HL-60 (cell line): ENCODE results near the gene TUBB2B.

Source experiments
- POLR2AphosphoS5 ChIP-seq: IDR thresholded peaks from 2 replicates; pipeline ENCODE4 v1.6.1; 2012; ENCODE audit warnings: low read depth
- TF ChIP-seq, protein P1 (sequence below): IDR thresholded peaks from one replicate; pipeline ENCODE4 v1.5.1; 2011; ENCODE audit warnings: low read length, control low read depth, inconsistent platforms; ENCODE audit not compliant: insufficient read depth

DNA sequence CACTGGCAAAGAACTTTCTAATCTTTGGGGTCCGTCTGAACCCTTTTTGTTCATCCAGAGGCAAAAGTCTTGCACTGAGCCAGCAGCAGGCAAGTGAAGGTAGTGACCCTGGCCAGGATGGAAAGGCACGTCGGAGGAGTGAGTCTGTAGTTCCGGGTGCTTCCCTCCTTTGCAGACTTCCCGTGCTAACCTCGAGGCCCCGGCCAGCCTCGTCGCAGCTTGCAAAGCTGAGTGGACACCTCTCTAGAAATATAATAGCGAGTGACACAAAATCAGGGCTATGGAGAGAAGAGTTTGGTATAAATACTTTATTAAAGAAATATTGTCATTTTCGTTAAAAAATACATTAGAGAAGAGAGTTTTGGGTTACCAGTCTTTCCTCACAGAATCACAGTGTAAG, 41.2 kb upstream of the TUBB2B start:
- TF ChIP-seq, protein P1, sequence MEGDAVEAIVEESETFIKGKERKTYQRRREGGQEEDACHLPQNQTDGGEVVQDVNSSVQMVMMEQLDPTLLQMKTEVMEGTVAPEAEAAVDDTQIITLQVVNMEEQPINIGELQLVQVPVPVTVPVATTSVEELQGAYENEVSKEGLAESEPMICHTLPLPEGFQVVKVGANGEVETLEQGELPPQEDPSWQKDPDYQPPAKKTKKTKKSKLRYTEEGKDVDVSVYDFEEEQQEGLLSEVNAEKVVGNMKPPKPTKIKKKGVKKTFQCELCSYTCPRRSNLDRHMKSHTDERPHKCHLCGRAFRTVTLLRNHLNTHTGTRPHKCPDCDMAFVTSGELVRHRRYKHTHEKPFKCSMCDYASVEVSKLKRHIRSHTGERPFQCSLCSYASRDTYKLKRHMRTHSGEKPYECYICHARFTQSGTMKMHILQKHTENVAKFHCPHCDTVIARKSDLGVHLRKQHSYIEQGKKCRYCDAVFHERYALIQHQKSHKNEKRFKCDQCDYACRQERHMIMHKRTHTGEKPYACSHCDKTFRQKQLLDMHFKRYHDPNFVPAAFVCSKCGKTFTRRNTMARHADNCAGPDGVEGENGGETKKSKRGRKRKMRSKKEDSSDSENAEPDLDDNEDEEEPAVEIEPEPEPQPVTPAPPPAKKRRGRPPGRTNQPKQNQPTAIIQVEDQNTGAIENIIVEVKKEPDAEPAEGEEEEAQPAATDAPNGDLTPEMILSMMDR, result no peak
- no peak for TF ChIP-seq POLR2AphosphoS5
